Gastroesophageal sphincter (tissue), 4 donors: ENCODE data around the gene ADCK2. TPM values are rescaled to one million over a fixed set of nuclear protein-coding genes. Genes with fewer than 3 reads are reported as not detected.

ENCODE experiments used
- ATAC-seq: fragments of 150-250 bp; one replicate; pipeline ENCODE4 v1.9.1; 2016; ENCODE audit warnings: mild to moderate bottlenecking, moderate library complexity
- H3K27ac ChIP-seq, 4 donors: fragments of 200-600 bp; sonication (generic) in 3 of 4; 1 replicate in 3 of 4; 2 replicates in 1 of 4; pipeline ENCODE4 v1.5.1; 2016 to 2019
- H3K27me3 ChIP-seq: fragments of 200-600 bp; sonication (generic); one replicate; pipeline ENCODE4 v1.5.1; 2019
- H3K36me3 ChIP-seq, 2 donors: fragments of 200-600 bp; sonication (generic); one replicate each; pipeline ENCODE4 v1.5.1; 2019; ENCODE audit warnings: control low read depth in 1 of 2
- H3K4me1 ChIP-seq, 3 donors: fragments of 200-600 bp; sonication (generic); 1 replicate in 2 of 3; 2 replicates in 1 of 3; pipeline ENCODE4 v1.5.1; 2016 to 2019; ENCODE audit warnings: control low read depth in 2 of 3
- H3K4me3 ChIP-seq, 2 donors: fragments of 200-600 bp; sonication (generic); one replicate each; pipeline ENCODE4 v1.5.1; 2019; ENCODE audit warnings: mild to moderate bottlenecking in 1 of 2, moderate library complexity in 1 of 2
- H3K9me3 ChIP-seq, 3 donors: fragments of 200-600 bp; sonication (generic); one replicate each; pipeline ENCODE4 v1.5.1; 2017 to 2019; ENCODE audit warnings: control low read depth in 2 of 3
- EP300 ChIP-seq: sonication (generic); formaldehyde crosslinking; IDR thresholded peaks from one replicate; pipeline ENCODE4 v1.6.1; 2017; ENCODE audit warnings: antibody characterized with exemption, mild to moderate bottlenecking
- POLR2A ChIP-seq, 2 donors: fragments of 450-650 bp; IDR thresholded peaks; one replicate each; pipeline ENCODE4 v1.6.1; 2017; ENCODE audit warnings: antibody characterized with exemption in 2 of 2, mild to moderate bottlenecking in 2 of 2, moderate library complexity in 1 of 2
- POLR2AphosphoS5 ChIP-seq: sonication (generic); formaldehyde crosslinking; IDR thresholded peaks from one replicate; pipeline ENCODE4 v1.6.1; 2017; ENCODE audit warnings: antibody characterized with exemption
- WGBS, 2 donors: methylation state at CpG; one replicate each; pipeline ENCODE4 v1.1.5; 2018; ENCODE audit warnings: low coverage in 1 of 2; 5-methylcytosine and 5-hydroxymethylcytosine counted together
- total RNA-seq, 4 donors: library from RNA; depleted of rRNA; stranded (reverse); fragments of >200 nt; gene quantifications; one replicate each; pipeline ENCODE4 v1.1.0, GENCODE V29; 2016
- TF ChIP-seq, protein P1 (sequence below), 4 experiments: fragments of 200-600 bp in 2 of 4; fragments of 450-650 bp in 2 of 4; sonication (generic) in 1 of 4; IDR thresholded peaks; one replicate each; pipeline ENCODE4 v1.5.1; 2017 to 2019; ENCODE audit warnings: antibody characterized with exemption in 4 of 4, mild to moderate bottlenecking in 2 of 4, moderate library complexity in 2 of 4

ADCK2 gene
- total RNA-seq, 4 donors from 2014 or later: 14.5 to 33.4 (median 22.4) TPM

DNA sequence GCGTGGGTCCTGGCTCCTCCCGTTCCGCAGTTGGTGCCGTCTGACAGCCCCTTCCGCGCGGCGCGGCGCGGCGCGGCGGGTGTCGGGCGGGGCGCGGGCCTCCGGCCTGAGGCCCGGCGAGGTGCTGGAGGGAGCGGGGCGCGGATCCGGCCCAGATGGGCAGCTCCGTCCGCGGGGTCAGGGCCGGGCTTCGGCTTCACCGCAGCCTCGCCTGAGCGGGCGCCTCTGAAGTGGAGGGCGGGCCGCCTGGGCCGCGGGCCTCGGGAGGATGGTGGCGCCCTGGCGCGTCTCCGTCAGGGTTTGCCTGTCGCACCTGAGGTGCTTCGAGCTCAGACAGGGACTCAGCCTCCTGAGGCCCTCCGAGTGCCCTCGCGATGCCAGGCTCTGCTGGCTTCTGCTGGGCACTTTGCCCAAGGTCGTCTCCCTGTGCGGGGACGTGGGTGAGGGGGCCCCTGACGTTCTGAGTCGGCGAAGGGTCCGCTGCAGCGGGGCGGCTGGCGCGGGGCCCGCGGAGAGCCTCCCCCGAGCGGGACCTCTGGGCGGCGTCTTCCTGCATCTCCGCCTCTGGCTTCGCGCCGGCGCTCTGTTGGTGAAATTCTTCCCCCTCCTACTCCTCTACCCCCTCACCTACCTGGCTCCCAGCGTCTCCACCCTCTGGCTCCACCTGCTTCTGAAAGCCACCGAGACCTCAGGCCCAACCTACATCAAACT is 473 bp downstream of the ADCK2 start:
- no peaks in the 10 kb centered on the region for H3K27me3 ChIP-seq
- TF ChIP-seq EP300: no peak
- no peak for TF ChIP-seq POLR2AphosphoS5
- no peak for TF ChIP-seq POLR2A (IDR thresholded peaks at IDR 0.05)
- TF ChIP-seq, protein P1, sequence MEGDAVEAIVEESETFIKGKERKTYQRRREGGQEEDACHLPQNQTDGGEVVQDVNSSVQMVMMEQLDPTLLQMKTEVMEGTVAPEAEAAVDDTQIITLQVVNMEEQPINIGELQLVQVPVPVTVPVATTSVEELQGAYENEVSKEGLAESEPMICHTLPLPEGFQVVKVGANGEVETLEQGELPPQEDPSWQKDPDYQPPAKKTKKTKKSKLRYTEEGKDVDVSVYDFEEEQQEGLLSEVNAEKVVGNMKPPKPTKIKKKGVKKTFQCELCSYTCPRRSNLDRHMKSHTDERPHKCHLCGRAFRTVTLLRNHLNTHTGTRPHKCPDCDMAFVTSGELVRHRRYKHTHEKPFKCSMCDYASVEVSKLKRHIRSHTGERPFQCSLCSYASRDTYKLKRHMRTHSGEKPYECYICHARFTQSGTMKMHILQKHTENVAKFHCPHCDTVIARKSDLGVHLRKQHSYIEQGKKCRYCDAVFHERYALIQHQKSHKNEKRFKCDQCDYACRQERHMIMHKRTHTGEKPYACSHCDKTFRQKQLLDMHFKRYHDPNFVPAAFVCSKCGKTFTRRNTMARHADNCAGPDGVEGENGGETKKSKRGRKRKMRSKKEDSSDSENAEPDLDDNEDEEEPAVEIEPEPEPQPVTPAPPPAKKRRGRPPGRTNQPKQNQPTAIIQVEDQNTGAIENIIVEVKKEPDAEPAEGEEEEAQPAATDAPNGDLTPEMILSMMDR (IDR thresholded peaks at IDR 0.05): peak in 1 of 4 experiments; percentile 4
- peak; percentile 68 for ATAC-seq
- H3K36me3 ChIP-seq: peaks cover 0 to 20% of the 10 kb centered on the region in 2 donors
- 0% methylated on average over 8 of the region's 72 CpGs; no CpG with 5 or more reads in 1 of the 2 donors for WGBS, 2 donors
- peaks cover 0 to 47% (median 5%) of the 10 kb centered on the region in 3 donors for H3K4me1 ChIP-seq
- H3K27ac ChIP-seq: peak overlapping the region; percentile 27 to 90 (median 86)
- no peaks in the 10 kb centered on the region for H3K9me3 ChIP-seq
- peak overlapping the region; percentile 58 to 68 for H3K4me3 ChIP-seq

DNA sequence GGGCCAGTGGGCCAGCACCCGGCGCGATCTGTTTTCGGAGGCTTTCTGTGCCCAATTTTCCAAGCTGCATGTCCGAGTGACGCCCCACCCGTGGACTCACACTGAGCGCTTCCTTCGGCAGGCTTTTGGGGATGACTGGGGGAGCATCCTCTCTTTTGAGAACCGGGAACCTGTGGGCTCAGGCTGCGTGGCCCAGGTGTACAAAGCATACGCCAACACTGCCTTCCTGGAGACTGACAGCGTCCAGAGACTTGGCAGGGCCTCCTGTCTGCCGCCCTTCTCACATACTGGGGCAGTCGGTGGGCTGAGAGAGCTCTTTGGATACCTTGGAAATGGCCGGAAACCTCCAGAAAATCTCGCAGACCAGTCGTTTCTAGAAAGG is 1.0 kb downstream of the ADCK2 start:
- Histone ChIP-seq H3K27me3 (no peaks in the 10 kb centered on the region), H3K27ac (peak overlapping the region; percentile 27 to 90 (median 86)), H3K9me3 (no peaks in the 10 kb centered on the region), H3K4me1 (peaks cover 0 to 47% (median 5%) of the 10 kb centered on the region in 3 donors), H3K36me3 (peaks cover 0 to 26% of the 10 kb centered on the region in 2 donors), H3K4me3 (peak overlapping the region; percentile 58 to 68)
- 8% methylated on average over 7 of the region's 18 CpGs; no CpG with 5 or more reads in 1 of the 2 donors for WGBS, 2 donors
- no peak for TF ChIP-seq EP300
- TF ChIP-seq, protein P1 (IDR thresholded peaks at IDR 0.05): no peak
- no peak for TF ChIP-seq POLR2A (IDR thresholded peaks at IDR 0.05)
- no peak for TF ChIP-seq POLR2AphosphoS5
- ATAC-seq: no peak

DNA sequence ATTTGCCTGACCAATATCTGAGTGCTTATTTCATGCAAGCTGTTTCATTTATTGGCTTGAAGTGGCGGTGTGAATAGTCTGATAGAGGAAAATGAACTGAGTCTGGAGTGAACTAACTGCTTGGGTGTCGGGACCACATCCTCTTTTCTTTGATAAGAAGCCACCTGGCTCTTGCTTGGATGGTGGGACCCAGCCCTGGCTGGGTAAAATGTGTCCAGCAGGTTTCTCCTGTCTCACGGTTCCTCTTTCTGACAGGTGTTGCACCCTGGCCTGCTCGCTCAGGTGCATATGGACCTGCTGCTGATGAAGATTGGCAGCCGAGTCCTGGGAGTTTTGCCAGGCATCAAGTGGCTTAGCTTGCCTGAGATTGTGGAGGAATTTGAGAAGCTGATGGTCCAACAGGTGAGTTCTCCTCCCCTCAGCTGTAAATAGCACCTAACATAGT is 1.6 kb downstream of the ADCK2 start:
- Histone ChIP-seq H3K27ac (peak overlapping the region in 3 of 4 donors; percentile 86 to 90 (median 87)), H3K4me1 (peaks cover 0 to 47% (median 5%) of the 10 kb centered on the region in 3 donors), H3K9me3 (no peaks in the 10 kb centered on the region), H3K4me3 (no peak overlapping the region), H3K27me3 (no peaks in the 10 kb centered on the region), H3K36me3 (peaks cover 0 to 32% of the 10 kb centered on the region in 2 donors)
- TF ChIP-seq POLR2AphosphoS5 (no peak), POLR2A (IDR thresholded peaks at IDR 0.05) (no peak), EP300 (no peak)
- TF ChIP-seq, protein P1 (IDR thresholded peaks at IDR 0.05): no peak
- WGBS, 2 donors: 83% methylated on average over 5 of the region's 5 CpGs; no CpG with 5 or more reads in 1 of the 2 donors
- ATAC-seq: no peak

DNA sequence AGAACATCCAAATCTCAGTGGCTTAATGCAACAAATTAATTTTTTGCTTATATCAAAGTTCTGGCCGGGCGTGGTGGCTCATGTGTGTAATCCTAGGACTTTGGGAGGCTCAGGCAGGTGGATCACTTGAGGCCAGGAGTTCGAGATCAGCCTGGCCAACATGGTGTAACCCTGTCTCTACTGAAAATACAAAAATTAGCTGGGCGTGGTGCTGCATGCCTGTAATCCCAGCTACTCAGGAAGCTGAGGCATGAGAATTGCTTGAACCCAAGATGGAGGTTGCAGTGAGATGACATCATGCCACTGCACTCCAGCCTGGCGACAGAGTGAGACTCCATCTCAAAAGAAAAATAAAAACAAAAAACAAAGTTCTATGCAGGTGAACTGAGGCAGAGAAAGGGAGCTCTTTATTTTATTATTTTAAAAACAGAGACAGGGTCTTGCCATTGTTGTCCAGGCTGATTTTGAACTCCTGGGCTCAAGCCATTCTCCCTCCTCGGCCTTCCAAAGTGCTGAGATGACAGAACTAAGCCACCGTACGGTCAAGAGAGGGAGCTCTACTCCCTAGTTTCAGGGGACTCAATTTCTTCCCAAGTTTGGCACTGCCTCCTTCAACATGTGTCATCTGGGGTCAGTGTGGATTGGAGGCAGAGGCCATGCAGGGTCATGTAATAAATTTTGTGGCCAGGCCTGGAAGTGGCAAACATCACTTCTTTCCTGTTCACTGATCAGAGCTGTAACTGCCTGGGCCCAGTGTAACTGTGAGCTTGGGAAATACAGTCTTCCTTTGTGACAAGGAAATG is 2.4 kb downstream of the ADCK2 start:
- Histone ChIP-seq H3K9me3 (no peaks in the 10 kb centered on the region), H3K36me3 (peaks cover 0 to 39% of the 10 kb centered on the region in 2 donors), H3K4me3 (no peak overlapping the region), H3K27ac (peak overlapping the region in 2 of 4 donors; percentile 86 to 87), H3K27me3 (no peaks in the 10 kb centered on the region), H3K4me1 (peaks cover 0 to 47% (median 5%) of the 10 kb centered on the region in 3 donors)
- TF ChIP-seq POLR2AphosphoS5 (peak; percentile 38), EP300 (no peak), POLR2A (IDR thresholded peaks at IDR 0.05) (no peak)
- TF ChIP-seq, protein P1 (IDR thresholded peaks at IDR 0.05): peak in 3 of 4 experiments; percentile 32 to 60 (median 52)
- peak; percentile 57 for ATAC-seq
- WGBS, 2 donors: 43 to 50% methylated on average over 6 to 7 of the region's 8 CpGs
